K562 (cell line): ENCODE results near the gene LSP1. TPM values are rescaled to one million over a fixed set of nuclear protein-coding genes. Genes with fewer than 3 reads are reported as not detected.

Source experiments
- ATAC-seq: fragments of 200-7000 bp; cut with Tn5 transposase; 3 replicates; pipeline ENCODE4 v1.9.1; 2020; ENCODE audit warnings: moderate library complexity
- BruUV-seq: library from RNA; stranded (reverse); fragments of 400-500 nt; replicated peaks from 2 replicates; lab custom pipeline; 2021; lab: Mats Ljungman, UMichigan
- CTCF ChIA-PET: fragments of 300-600 bp; formaldehyde crosslinking; extraction: SDS; loops from one replicate; lab custom pipeline; 2021; ENCODE audit warnings: low intra/inter-chr PET ratio; lab: Yijun Ruan, JAX
- POLR2A ChIA-PET: fragments of 300-600, 350-650 bp; sonication (Branson Sonifier 250); formaldehyde crosslinking; extraction: SDS; loops from one replicate; lab custom pipeline; 2021; ENCODE audit warnings: antibody characterized with exemption, inconsistent platforms; lab: Yijun Ruan, JAX
- DNase-seq, 4 experiments: peaks; one replicate each; pipeline versions ENCODE4 v3.0.0 to v3.0.0-alpha.2; 2011 to 2018; ENCODE audit warnings: low spot score in 3 of 4, mixed read lengths in 3 of 4; ENCODE audit errors: extremely low read depth in 1 of 4
- FAIRE-seq: peaks from 2 replicates; lab custom pipeline; 2011; peaks lifted over from hg19 to GRCh38; lab: Jason Lieb, UNC
- H2AFZ ChIP-seq: 2 replicates; pipeline ENCODE4 v1.6.0; 2011; ENCODE audit warnings: low read depth, low read length, control low read depth, inconsistent platforms
- H3K27ac ChIP-seq: fragments of 200-600 bp; 3 replicates; pipeline ENCODE4 v1.8.0; 2011; ENCODE audit warnings: low read depth, mild to moderate bottlenecking, control low read depth, inconsistent platforms, low read length, moderate library complexity, mixed read lengths; ENCODE audit errors: extremely low read depth
- H3K27me3 ChIP-seq, 2 experiments: fragments of 300-600 bp in 1 of 2; 2 replicates in 1 of 2; 3 replicates in 1 of 2; pipeline versions ENCODE4 v1.6.0 to v1.8.0; 2011; ENCODE audit warnings: inconsistent platforms in 2 of 2, low read length in 2 of 2, mild to moderate bottlenecking in 1 of 2, mixed read lengths in 1 of 2, moderate library complexity in 1 of 2; ENCODE audit not compliant: control insufficient read depth in 2 of 2, insufficient read depth in 2 of 2
- H3K36me3 ChIP-seq: fragments of 300-600 bp; 3 replicates; pipeline ENCODE4 v1.8.0; 2011; ENCODE audit warnings: mild to moderate bottlenecking, low read length, inconsistent platforms; ENCODE audit not compliant: control insufficient read depth, insufficient read depth
- H3K4me1 ChIP-seq, 2 experiments: fragments of 200-600 bp in 1 of 2; replicated peaks in 1 of 2; 2 replicates in 1 of 2; 3 replicates in 1 of 2; pipeline versions ENCODE4 v1.5.1 to v1.8.0; 2011; ENCODE audit warnings: inconsistent platforms in 2 of 2, low read length in 2 of 2, mild to moderate bottlenecking in 1 of 2, mixed read lengths in 1 of 2, moderate library complexity in 1 of 2; ENCODE audit not compliant: control insufficient read depth in 2 of 2, insufficient read depth in 2 of 2
- H3K4me2 ChIP-seq: 2 replicates; pipeline ENCODE4 v1.6.1; 2011; ENCODE audit warnings: low read length, control low read depth, inconsistent platforms, mixed read lengths; ENCODE audit not compliant: insufficient read depth
- H3K4me3 ChIP-seq: fragments of 200-600 bp; sonication (generic), shearing (Covaris generic); 2 replicates; pipeline ENCODE4 v1.5.1; 2016; ENCODE audit warnings: control low read depth, inconsistent platforms
- H3K79me2 ChIP-seq: fragments of 200-600 bp; 3 replicates; pipeline ENCODE4 v1.8.0; 2011; ENCODE audit warnings: low read length, inconsistent platforms; ENCODE audit not compliant: control insufficient read depth, insufficient read depth
- H3K9ac ChIP-seq, 2 experiments: 2 replicates each; pipeline versions ENCODE4 v1.6.0 to v1.6.1; 2011; ENCODE audit warnings: low read depth in 2 of 2, low read length in 2 of 2, control low read depth in 1 of 2, inconsistent platforms in 1 of 2, mild to moderate bottlenecking in 1 of 2, mixed read lengths in 1 of 2; ENCODE audit not compliant: insufficient read depth in 1 of 2
- H3K9me1 ChIP-seq: one replicate; pipeline ENCODE4 v1.6.0; 2011; ENCODE audit warnings: inconsistent platforms, mild to moderate bottlenecking, low read length, moderate library complexity; ENCODE audit not compliant: control insufficient read depth, insufficient read depth
- H3K9me3 ChIP-seq: replicated peaks from 2 replicates; pipeline ENCODE4 v1.5.1; 2011; ENCODE audit warnings: low read depth, low read length, inconsistent platforms; ENCODE audit not compliant: control insufficient read depth, insufficient read depth
- H4K20me1 ChIP-seq: replicated peaks from 2 replicates; pipeline ENCODE4 v1.6.1; 2011; ENCODE audit warnings: low read length, inconsistent platforms, mixed read lengths; ENCODE audit not compliant: control insufficient read depth, insufficient read depth
- ARHGAP35 ChIP-seq: fragments of 450-650 bp; IDR thresholded peaks from 2 replicates; pipeline ENCODE4 v1.6.1; 2018; ENCODE audit not compliant: partially characterized antibody
- CBFA2T2 ChIP-seq: fragments of 450-650 bp; conservative IDR thresholded peaks from 2 replicates; pipeline ENCODE4 v1.6.1; 2017; ENCODE audit warnings: mild to moderate bottlenecking
- CBX8 ChIP-seq: fragments of 200-600 bp; sonication (generic); IDR thresholded peaks from 2 replicates; pipeline ENCODE4 v1.6.1; 2012; ENCODE audit warnings: borderline replicate concordance, mixed run types, low read depth, mild to moderate bottlenecking, moderate library complexity, mixed read lengths, low read length, control low read depth, inconsistent platforms; ENCODE audit not compliant: poor library complexity, severe bottlenecking; ENCODE audit errors: extremely low read depth
- LEF1 ChIP-seq: fragments of 450-650 bp; IDR thresholded peaks from 2 replicates; pipeline ENCODE4 v1.6.1; 2016; ENCODE audit warnings: mild to moderate bottlenecking
- RB1 ChIP-seq: fragments of 450-650 bp; IDR thresholded peaks from 2 replicates; pipeline ENCODE4 v1.6.1; 2017; ENCODE audit warnings: low read depth, mild to moderate bottlenecking
- SNIP1 ChIP-seq: fragments of 450-650 bp; IDR thresholded peaks from 2 replicates; pipeline ENCODE4 v1.7.1; 2017; ENCODE audit warnings: low read depth, mild to moderate bottlenecking
- WGBS: fragments of 100-300 bp; shearing (Covaris generic); methylation state at CpG from one replicate; pipeline ENCODE4 v1.1.6; 2016; ENCODE audit warnings: low coverage, mixed read lengths; ENCODE audit not compliant: insufficient coverage; ENCODE audit errors: missing lambda C conversion rate; 5-methylcytosine and 5-hydroxymethylcytosine counted together
- in situ Hi-C: fragments of 300-500 bp; cut with MboI; formaldehyde crosslinking; loops from 4 replicates; pipeline ENCODE4 v1.15.0; 2018; ENCODE audit warnings: inconsistent platforms, mixed read lengths
- intact Hi-C: fragments of 100-400 bp; cut with micrococcal nuclease; formaldehyde crosslinking; loops from 2 replicates; pipeline ENCODE4 v1.14.2; 2022
- polyA plus RNA-seq, 8 experiments: library from polyadenylated mRNA; depleted of rRNA in 4 of 8; stranded (reverse) in 5 of 8; unstranded in 3 of 8; fragments of >200 nt; fragmentation: Nextera tagmentation in 2 of 8; fragmentation: Illumina TruSeq in 1 of 8; extraction: Ambion mirVana in 2 of 8; extraction: Trizol in 1 of 8; gene quantifications; 2 replicates each; pipeline versions ENCODE4 v1.2.1 to v1.2.3, GENCODE V29; 2011 to 2014; ENCODE audit warnings: inconsistent platforms in 1 of 8, missing spikeins in 1 of 8
- total RNA-seq, 7 experiments: library from RNA; depleted of rRNA in 6 of 7; stranded (reverse); fragments of >200 nt in 6 of 7; fragmentation: Illumina TruSeq in 2 of 7; extraction: Trizol in 2 of 7; gene quantifications; 2 replicates each; pipeline versions ENCODE4 v1.2.1 to v1.2.3, GENCODE V29; 2011 to 2021; ENCODE audit warnings: low replicate concordance in 1 of 7
- TF ChIP-seq, protein P1 (sequence below): fragments of 450-650 bp; formaldehyde crosslinking; IDR thresholded peaks from 2 replicates; pipeline ENCODE4 v1.4.0; 2020; ENCODE audit warnings: mild to moderate bottlenecking, mixed read lengths
- TF ChIP-seq, protein P2 (sequence below): sonication (generic); formaldehyde crosslinking; IDR thresholded peaks from 2 replicates; pipeline ENCODE4 v1.8.1; 2023; ENCODE audit warnings: mild to moderate bottlenecking, missing genetic modification reagents

Gene LSP1
- total and polyA plus RNA-seq, 9 of the 15 experiments (the other 6 are each of a cell fraction or from before 2014, with no cell fraction given), result 0.08 to 2.9 (median 0.65) TPM; not detected in 2

DNA sequence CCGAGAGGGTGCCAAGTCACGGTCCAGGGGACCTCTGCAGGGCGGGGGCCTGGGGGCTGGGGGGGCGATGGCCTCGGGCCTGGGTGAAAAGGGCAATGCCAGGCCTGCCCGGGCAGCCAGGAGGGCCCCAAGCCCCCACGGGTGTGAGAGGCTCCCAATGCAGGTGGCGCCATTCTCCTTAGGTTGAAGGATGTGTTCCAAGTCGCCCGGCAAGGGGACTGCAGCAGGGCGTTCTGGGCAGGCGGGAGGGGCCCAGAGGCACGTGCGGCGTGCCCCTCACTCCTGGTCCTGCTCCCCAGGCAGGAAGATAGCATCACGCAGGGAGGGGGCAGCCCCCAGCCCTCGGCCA lies 14.8 kb upstream of the LSP1 start (continued):
- TF ChIP-seq, protein P1, sequence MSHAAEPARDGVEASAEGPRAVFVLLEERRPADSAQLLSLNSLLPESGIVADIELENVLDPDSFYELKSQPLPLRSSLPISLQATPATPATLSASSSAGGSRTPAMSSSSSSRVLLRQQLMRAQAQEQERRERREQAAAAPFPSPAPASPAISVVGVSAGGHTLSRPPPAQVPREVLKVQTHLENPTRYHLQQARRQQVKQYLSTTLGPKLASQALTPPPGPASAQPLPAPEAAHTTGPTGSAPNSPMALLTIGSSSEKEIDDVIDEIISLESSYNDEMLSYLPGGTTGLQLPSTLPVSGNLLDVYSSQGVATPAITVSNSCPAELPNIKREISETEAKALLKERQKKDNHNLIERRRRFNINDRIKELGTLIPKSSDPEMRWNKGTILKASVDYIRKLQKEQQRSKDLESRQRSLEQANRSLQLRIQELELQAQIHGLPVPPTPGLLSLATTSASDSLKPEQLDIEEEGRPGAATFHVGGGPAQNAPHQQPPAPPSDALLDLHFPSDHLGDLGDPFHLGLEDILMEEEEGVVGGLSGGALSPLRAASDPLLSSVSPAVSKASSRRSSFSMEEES (CRISPR knock-in tag), result no peak
- TF ChIP-seq RB1 (no peak), CBFA2T2 (no peak), CBX8 (no peak), ARHGAP35 (no peak), SNIP1 (no peak)
- TF ChIP-seq, all 486 proteins: peak for 0

DNA sequence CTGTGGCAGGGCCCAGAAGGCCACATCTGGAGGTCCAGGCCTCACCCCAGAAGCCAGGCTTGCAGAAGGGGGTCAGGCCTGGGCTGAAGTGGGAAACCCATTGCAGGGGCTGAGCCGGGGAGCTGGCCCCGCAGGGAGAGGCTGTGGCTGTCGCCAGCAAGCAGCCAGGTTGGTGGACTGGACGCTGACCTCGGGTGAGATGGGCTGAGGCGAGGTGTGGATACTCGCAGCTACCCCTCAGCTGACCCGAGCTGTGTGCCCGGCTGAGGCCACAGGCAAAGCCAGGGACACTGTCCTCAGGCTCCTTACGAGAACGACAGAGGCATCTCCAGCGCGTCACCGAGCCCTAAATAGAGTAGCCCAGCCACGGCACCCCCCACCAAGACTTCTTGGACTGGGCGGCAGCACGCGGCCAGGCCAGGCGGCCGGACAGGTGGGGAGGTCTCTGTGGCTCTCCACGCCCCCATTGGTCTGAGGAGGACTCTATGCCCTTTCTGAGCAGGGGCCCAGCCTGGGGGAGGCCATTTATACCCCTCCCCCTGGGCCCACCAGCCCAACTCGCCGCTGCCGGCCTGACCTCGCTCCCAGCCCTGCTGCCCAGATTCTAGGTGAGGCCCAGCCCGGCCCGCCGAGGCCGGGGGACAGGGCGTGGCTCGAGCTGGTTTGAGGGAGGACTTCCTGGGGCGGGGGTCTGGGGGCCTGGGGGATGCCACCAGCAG lies 14.3 kb upstream of the LSP1 start, which contains the start of gene TNNI2:
TNNI2 (plus strand) TSS at position 556 of the 719 bp plus-strand sequence. CDS start 716 bp downstream, outside the sequence.
- no TSS peak for BruUV-seq
- Histone ChIP-seq H3K9me3 (no peaks in the 10 kb centered on the region), H3K36me3 (no peaks in the 10 kb centered on the region), H3K4me1 (peaks cover 0 to 56% of the 10 kb centered on the region in 2 experiments; a peak in 4 of 5 replicates), H3K9me1 (no peaks in the 10 kb centered on the region), H3K4me3 (no peak within 1 kb of the TSS), H3K9ac (0 out of 4 replicates have a peak within 1 kb of the TSS, but pooled peaks of 1 of the 2 experiments have one; percentile 20)
- FAIRE-seq (no peak), ATAC-seq (peak; percentile 7; the same call in 1 of the 3 replicates)
- POLR2A ChIA-PET, result no interaction called here
- intact Hi-C loops, result no loop called here
- WGBS, result 12% methylated on average over 24 of the region's 32 CpGs
- no peak for TF ChIP-seq LEF1
- TF ChIP-seq, protein P2, sequence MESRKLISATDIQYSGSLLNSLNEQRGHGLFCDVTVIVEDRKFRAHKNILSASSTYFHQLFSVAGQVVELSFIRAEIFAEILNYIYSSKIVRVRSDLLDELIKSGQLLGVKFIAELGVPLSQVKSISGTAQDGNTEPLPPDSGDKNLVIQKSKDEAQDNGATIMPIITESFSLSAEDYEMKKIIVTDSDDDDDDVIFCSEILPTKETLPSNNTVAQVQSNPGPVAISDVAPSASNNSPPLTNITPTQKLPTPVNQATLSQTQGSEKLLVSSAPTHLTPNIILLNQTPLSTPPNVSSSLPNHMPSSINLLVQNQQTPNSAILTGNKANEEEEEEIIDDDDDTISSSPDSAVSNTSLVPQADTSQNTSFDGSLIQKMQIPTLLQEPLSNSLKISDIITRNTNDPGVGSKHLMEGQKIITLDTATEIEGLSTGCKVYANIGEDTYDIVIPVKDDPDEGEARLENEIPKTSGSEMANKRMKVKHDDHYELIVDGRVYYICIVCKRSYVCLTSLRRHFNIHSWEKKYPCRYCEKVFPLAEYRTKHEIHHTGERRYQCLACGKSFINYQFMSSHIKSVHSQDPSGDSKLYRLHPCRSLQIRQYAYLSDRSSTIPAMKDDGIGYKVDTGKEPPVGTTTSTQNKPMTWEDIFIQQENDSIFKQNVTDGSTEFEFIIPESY (CRISPR knock-in tag), result 0 out of 2 replicates have a peak, but pooled peaks have one; percentile 16
- TF ChIP-seq, all 486 proteins: peak for 1
- no peak within 1 kb of the TSS for H3K4me2 ChIP-seq
- H4K20me1 ChIP-seq, result peaks cover 12% of the 10 kb centered on the region
- H2AFZ ChIP-seq, result no peak within 1 kb of the TSS
- peaks cover 3 to 59% of the 10 kb centered on the region in 2 experiments; a peak in 3 of 5 replicates for H3K27me3 ChIP-seq
- no peak for DNase-seq
- H3K79me2 ChIP-seq, result no peaks in the 10 kb centered on the region
- CTCF ChIA-PET, result interaction anchor here (1.6 to 3.5 kb wide), 2 partner anchors 162 to 313 kb away, joined by 7 to 54 read pairs; partner anchors contain the start of gene H19
- no peak within 1 kb of the TSS for H3K27ac ChIP-seq
- in situ Hi-C loops, result no loop called here
